A549 (cell line): Measurements from ENCODE around the gene PRKAG2. TPM values are rescaled to one million over a fixed set of nuclear protein-coding genes. Genes with fewer than 3 reads are reported as not detected.

Experiments
- ATAC-seq, 2 experiments: fragments of 200-7000 bp in 1 of 2; fragments of >200 bp in 1 of 2; cut with Nextera tagmentation in 1 of 2; cut with Tn5 transposase in 1 of 2; 3 replicates each; pipeline versions ENCODE4 v1.8.0 to v1.9.1; 2018 to 2020; ENCODE audit warnings: mild to moderate bottlenecking in 1 of 2, moderate library complexity in 1 of 2
- CTCF ChIA-PET: fragments of 300-600 bp; sonication (Branson Sonifier 250); formaldehyde crosslinking; extraction: SDS; loops from one replicate; lab custom pipeline; 2021; ENCODE audit warnings: antibody characterized with exemption, inconsistent platforms; lab: Yijun Ruan, JAX
- POLR2A ChIA-PET: fragments of 350-600 bp; formaldehyde crosslinking; extraction: SDS; loops from one replicate; lab custom pipeline; 2021; ENCODE audit warnings: antibody characterized with exemption, inconsistent platforms; lab: Yijun Ruan, JAX
- DNase-seq, 2 experiments: peaks; one replicate each; pipeline versions ENCODE4 v3.0.0 to v3.0.0-alpha.2; 2011 to 2016; ENCODE audit warnings: low read depth in 1 of 2, low spot score in 1 of 2
- FAIRE-seq: peaks from 2 replicates; lab custom pipeline; 2011; peaks lifted over from hg19 to GRCh38; lab: Jason Lieb, UNC
- H3K27ac ChIP-seq, 2 experiments: fragments of >200 bp; sonication (Bioruptor Twin); formaldehyde crosslinking; 3 replicates each; pipeline ENCODE4 v1.5.1; 2016 to 2017
- H3K4me1 ChIP-seq: fragments of >200 bp; sonication (Bioruptor Twin); formaldehyde crosslinking; 3 replicates; pipeline ENCODE4 v1.6.1; 2016
- H3K4me2 ChIP-seq: fragments of >200 bp; sonication (Bioruptor Twin); formaldehyde crosslinking; 3 replicates; pipeline ENCODE4 v1.6.1; 2016
- H3K4me3 ChIP-seq: fragments of >200 bp; sonication (Bioruptor Twin); formaldehyde crosslinking; 3 replicates; pipeline ENCODE4 v1.5.1; 2016
- H3K9me3 ChIP-seq: fragments of >200 bp; sonication (Bioruptor Twin); formaldehyde crosslinking; 3 replicates; pipeline ENCODE4 v1.6.1; 2016
- CBX2 ChIP-seq: fragments of 200-600 bp; sonication (generic); IDR thresholded peaks from 2 replicates; pipeline ENCODE4 v1.6.1; 2016; ENCODE audit warnings: low read depth, mild to moderate bottlenecking, borderline replicate concordance
- CBX8 ChIP-seq: fragments of 200-600 bp; sonication (generic); IDR thresholded peaks from 2 replicates; pipeline ENCODE4 v1.6.1; 2016
- CEBPB ChIP-seq, 2 experiments: fragments of >200 bp in 1 of 2; sonication (Bioruptor Twin) in 1 of 2; formaldehyde crosslinking in 1 of 2; IDR thresholded peaks; 2 replicates each; pipeline ENCODE4 v1.6.1; 2012 to 2016
- E2F6 ChIP-seq: IDR thresholded peaks from 2 replicates; pipeline ENCODE4 v1.6.1; 2012; ENCODE audit warnings: low read depth, borderline replicate concordance
- HDAC2 ChIP-seq: fragments of 200-600 bp; sonication (generic); IDR thresholded peaks from 2 replicates; pipeline ENCODE4 v1.6.1; 2016
- HEYL ChIP-seq: fragments of 250-450 bp; sonication (Bioruptor Pico); IDR thresholded peaks from 2 replicates; pipeline ENCODE4 v1.8.0; 2021; ENCODE audit warnings: mild to moderate bottlenecking, moderate library complexity
- HOXA7 ChIP-seq: fragments of 250-450 bp; sonication (Bioruptor Pico); IDR thresholded peaks from 2 replicates; pipeline ENCODE4 v1.5.0; 2020; ENCODE audit warnings: mild to moderate bottlenecking, moderate library complexity
- HOXB13 ChIP-seq: fragments of 250-450 bp; sonication (Bioruptor Pico); IDR thresholded peaks from 2 replicates; pipeline ENCODE4 v1.5.0; 2020; ENCODE audit warnings: low read depth, mild to moderate bottlenecking, moderate library complexity
- JUN ChIP-seq, 2 experiments: fragments of >200 bp; sonication (Bioruptor Twin); formaldehyde crosslinking; IDR thresholded peaks; 2 replicates in 1 of 2; 3 replicates in 1 of 2; pipeline ENCODE4 v1.6.1; 2016 to 2017
- KDM1A ChIP-seq: fragments of 200-600 bp; sonication (generic); IDR thresholded peaks from 2 replicates; pipeline ENCODE4 v1.6.1; 2016; ENCODE audit warnings: low read depth, mild to moderate bottlenecking
- MAX ChIP-seq: IDR thresholded peaks from 2 replicates; pipeline ENCODE4 v1.6.1; 2012
- POLR2AphosphoS2 ChIP-seq: conservative IDR thresholded peaks from 2 replicates; pipeline ENCODE4 v1.6.1; 2012; ENCODE audit warnings: low read length, improper control_type of control experiment, inconsistent platforms
- RAD21 ChIP-seq, 2 experiments: fragments of >200 bp in 1 of 2; sonication (Bioruptor Twin) in 1 of 2; formaldehyde crosslinking in 1 of 2; IDR thresholded peaks in 1 of 2; conservative IDR thresholded peaks in 1 of 2; 2 replicates in 1 of 2; 3 replicates in 1 of 2; pipeline ENCODE4 v1.6.1; 2012 to 2018; ENCODE audit warnings: inconsistent platforms in 1 of 2
- REST ChIP-seq: fragments of 200-600 bp; sonication (generic); IDR thresholded peaks from 2 replicates; pipeline ENCODE4 v1.6.1; 2016; ENCODE audit warnings: antibody characterized with exemption, mild to moderate bottlenecking, moderate library complexity
- SMC3 ChIP-seq: fragments of >200 bp; sonication (Bioruptor Twin); formaldehyde crosslinking; IDR thresholded peaks from 3 replicates; pipeline ENCODE4 v1.6.1; 2018; ENCODE audit warnings: inconsistent platforms
- SREBF2 ChIP-seq: fragments of 450-650 bp; IDR thresholded peaks from 2 replicates; pipeline ENCODE4 v1.6.1; 2014; ENCODE audit warnings: mild to moderate bottlenecking, moderate library complexity
- TFCP2L1 ChIP-seq: fragments of 250-450 bp; sonication (Bioruptor Pico); IDR thresholded peaks from 2 replicates; pipeline ENCODE4 v1.5.0; 2021; ENCODE audit warnings: mild to moderate bottlenecking
- TP53 ChIP-seq: fragments of 250-450 bp; sonication (Bioruptor Pico); IDR thresholded peaks from 2 replicates; pipeline ENCODE4 v1.5.0; 2021; ENCODE audit warnings: mild to moderate bottlenecking, moderate library complexity
- ZFP36 ChIP-seq: fragments of 450-650 bp; IDR thresholded peaks from 2 replicates; pipeline ENCODE4 v1.6.1; 2014; ENCODE audit warnings: borderline replicate concordance; ENCODE audit not compliant: partially characterized antibody
- WGBS: methylation state at CpG from one replicate; pipeline ENCODE4 v1.1.6; 2017; ENCODE audit errors: missing lambda C conversion rate; 5-methylcytosine and 5-hydroxymethylcytosine counted together
- polyA plus RNA-seq, 4 experiments: library from polyadenylated mRNA; depleted of rRNA in 3 of 4; stranded (reverse); fragments of >200 nt; fragmentation: RNase III in 1 of 4; extraction: RNeasy Plus Mini Kit Qiagen cat#74134 plus additional on column Dnase treatment in 1 of 4; gene quantifications; 2 replicates in 3 of 4; 3 replicates in 1 of 4; pipeline ENCODE4 v1.2.3, GENCODE V29; 2011 to 2017

The PRKAG2 gene
- polyA plus RNA-seq, 2 of the 4 experiments (the other 2 are of a cell fraction) = 26.5 to 31.7 TPM

- Histone ChIP-seq H3K9me3 (no peaks in the 10 kb centered on the region), H3K4me1 (no peaks in the 10 kb centered on the region), H3K27ac (no peak overlapping the region), H3K4me3 (no peak overlapping the region), H3K4me2 (no peak overlapping the region)
- no peak for DNase-seq
- FAIRE-seq = no peak
- ATAC-seq = no peak
- 72% methylated on average over 4 of the region's 4 CpGs for WGBS
- CTCF ChIA-PET = interaction anchor here (1.4 to 6.2 kb wide), 4 partner anchors 9 to 201 kb away, joined by 3 to 46 read pairs (median 22); no protein-coding TSS in a partner anchor
- TF ChIP-seq POLR2AphosphoS2 (no peak), JUN (IDR thresholded peaks at IDR 0.05) (no peak), HOXB13 (CRISPR knock-in tag) (no peak), HOXA7 (CRISPR knock-in tag) (no peak), E2F6 (no peak), HEYL (CRISPR knock-in tag) (no peak), ZFP36 (no peak), SREBF2 (no peak)
- POLR2A ChIA-PET = no interaction called here
Measured at GRCh38 chr7:151770232-151770631, 106.7 kb downstream of the PRKAG2 start.

- FAIRE-seq (no peak), DNase-seq (no peak), ATAC-seq (no peak)
- POLR2A ChIA-PET = no interaction called here
- no peaks in the 10 kb centered on the region for H3K9me3 ChIP-seq
- H3K4me3 ChIP-seq = no peak overlapping the region
- WGBS = 66% methylated on average over 7 of the region's 11 CpGs
- CTCF ChIA-PET = interaction anchor here (1.4 to 6.2 kb wide), 4 partner anchors 9 to 200 kb away, joined by 3 to 46 read pairs (median 22); no protein-coding TSS in a partner anchor
- no peak overlapping the region for H3K4me2 ChIP-seq
- no peak overlapping the region for H3K27ac ChIP-seq
- no peak for TF ChIP-seq TP53 (CRISPR knock-in tag)
- no peak for TF ChIP-seq CBX8
- no peak for TF ChIP-seq HDAC2
- TF ChIP-seq REST = no peak
- TF ChIP-seq KDM1A = no peak
- no peak for TF ChIP-seq E2F6
- TF ChIP-seq RAD21 (conservative IDR thresholded peaks at IDR 0.05 in 1 of 2, IDR thresholded peaks at IDR 0.05 in 1 of 2) = no peak
- no peak for TF ChIP-seq CBX2
- no peak for TF ChIP-seq CEBPB (IDR thresholded peaks at IDR 0.05)
- TF ChIP-seq SMC3 = no peak
- no peak for TF ChIP-seq TFCP2L1
- TF ChIP-seq HEYL (CRISPR knock-in tag) = no peak
- no peak for TF ChIP-seq ZFP36
- H3K4me1 ChIP-seq = no peaks in the 10 kb centered on the region
Measured at GRCh38 chr7:151769188-151769821, 107.6 kb downstream of the PRKAG2 start.

- Histone ChIP-seq H3K27ac (no peak overlapping the region), H3K4me3 (no peak overlapping the region), H3K9me3 (no peaks in the 10 kb centered on the region), H3K4me2 (no peak overlapping the region), H3K4me1 (no peaks in the 10 kb centered on the region)
- WGBS = 69% methylated on average over 2 of the region's 2 CpGs
- ChIA-PET POLR2A (no interaction called here), CTCF (interaction anchor here (1.0 to 5.0 kb wide), 5 partner anchors 9 to 400 kb away, joined by 3 to 46 read pairs (median 9); no protein-coding TSS in a partner anchor)
- DNase-seq (no peak), ATAC-seq (no peak), FAIRE-seq (no peak)
- TF ChIP-seq CBX8 (no peak), MAX (no peak)
Measured at GRCh38 chr7:151768805-151769187, 108.1 kb downstream of the PRKAG2 start.
